ENCODE results near the gene DKKL1.

The DKKL1 gene

GRCh38 chr19:49333811-49334288, 29.8 kb upstream of the DKKL1 start:
- H3K9me3 ChIP-seq (ENCODE audit: control insufficient read depth, insufficient read depth, low read length), result no peaks in the 10 kb centered on the region
- peaks cover 3% of the 10 kb centered on the region; the same call in 1 of the 2 replicates for H3K4me1 ChIP-seq (ENCODE audit: insufficient read depth, low read length)
- H3K36me3 ChIP-seq (ENCODE audit: insufficient read depth, low read length), result no peaks in the 10 kb centered on the region
- H3K9ac ChIP-seq (ENCODE audit: low read depth, low read length), result no peak overlapping the region

- no peaks in the 10 kb centered on the region for H3K36me3 ChIP-seq (ENCODE audit: insufficient read depth, low read length)
- H3K4me1 ChIP-seq (ENCODE audit: insufficient read depth, low read length), result peaks cover 3% of the 10 kb centered on the region; the same call in 1 of the 2 replicates
- H3K9me3 ChIP-seq (ENCODE audit: control insufficient read depth, insufficient read depth, low read length), result no peaks in the 10 kb centered on the region
- H3K9ac ChIP-seq (ENCODE audit: low read depth, low read length), result no peak within 1 kb of the TSS
Observed at GRCh38 chr19:49335071-49335783, 28.4 kb upstream of the DKKL1 start, which contains the start of gene CD37. TSS of gene CD37 (plus strand) at chr19:49335406. CDS start at chr19:49335541, 135 bp downstream.

- Histone ChIP-seq H3K36me3 (ENCODE audit: insufficient read depth, low read length) (no peaks in the 10 kb centered on the region), H3K9me3 (ENCODE audit: control insufficient read depth, insufficient read depth, low read length) (no peaks in the 10 kb centered on the region), H3K9ac (ENCODE audit: low read depth, low read length) (no peak overlapping the region), H3K4me1 (ENCODE audit: insufficient read depth, low read length) (peaks cover 3% of the 10 kb centered on the region; the same call in 1 of the 2 replicates)
Observed at GRCh38 chr19:49335784-49336481, 27.7 kb upstream of the DKKL1 start.

GRCh38 chr19:49336482-49337266, 27.0 kb upstream of the DKKL1 start:
- H3K4me1 ChIP-seq (ENCODE audit: insufficient read depth, low read length), result peaks cover 3% of the 10 kb centered on the region; the same call in 1 of the 2 replicates
- peaks cover 4% of the 10 kb centered on the region; the same call in 1 of the 2 replicates for H3K36me3 ChIP-seq (ENCODE audit: insufficient read depth, low read length)
- H3K9ac ChIP-seq (ENCODE audit: low read depth, low read length), result no peak overlapping the region
- no peaks in the 10 kb centered on the region for H3K9me3 ChIP-seq (ENCODE audit: control insufficient read depth, insufficient read depth, low read length)

- H3K9ac ChIP-seq (ENCODE audit: low read depth, low read length), result peak overlapping the region; percentile 48; the same call in 1 of the 2 replicates
- H3K9me3 ChIP-seq (ENCODE audit: control insufficient read depth, insufficient read depth, low read length), result no peaks in the 10 kb centered on the region
- peaks cover 3% of the 10 kb centered on the region; the same call in 1 of the 2 replicates for H3K4me1 ChIP-seq (ENCODE audit: insufficient read depth, low read length)
- H3K36me3 ChIP-seq (ENCODE audit: insufficient read depth, low read length), result peaks cover 4% of the 10 kb centered on the region; the same call in 1 of the 2 replicates
Observed at GRCh38 chr19:49337267-49338022, 26.2 kb upstream of the DKKL1 start.

- peaks cover 3% of the 10 kb centered on the region; the same call in 1 of the 2 replicates for H3K4me1 ChIP-seq (ENCODE audit: insufficient read depth, low read length)
- no peaks in the 10 kb centered on the region for H3K9me3 ChIP-seq (ENCODE audit: control insufficient read depth, insufficient read depth, low read length)
- H3K9ac ChIP-seq (ENCODE audit: low read depth, low read length), result peak overlapping the region; percentile 48; the same call in 1 of the 2 replicates
- H3K36me3 ChIP-seq (ENCODE audit: insufficient read depth, low read length), result peaks cover 4% of the 10 kb centered on the region; the same call in 1 of the 2 replicates
Observed at GRCh38 chr19:49338023-49338677, 25.5 kb upstream of the DKKL1 start.

- H3K9me3 ChIP-seq (ENCODE audit: control insufficient read depth, insufficient read depth, low read length), result no peaks in the 10 kb centered on the region
- H3K4me1 ChIP-seq (ENCODE audit: insufficient read depth, low read length), result peaks cover 3% of the 10 kb centered on the region; the same call in 1 of the 2 replicates
- peak overlapping the region; percentile 72 for H3K9ac ChIP-seq (ENCODE audit: low read depth, low read length)
- peaks cover 4% of the 10 kb centered on the region; the same call in 1 of the 2 replicates for H3K36me3 ChIP-seq (ENCODE audit: insufficient read depth, low read length)
Observed at GRCh38 chr19:49338691-49339300, 24.9 kb upstream of the DKKL1 start.

- Histone ChIP-seq H3K36me3 (ENCODE audit: insufficient read depth, low read length) (peaks cover 4% of the 10 kb centered on the region; the same call in 1 of the 2 replicates), H3K9ac (ENCODE audit: low read depth, low read length) (peak overlapping the region; percentile 72), H3K4me1 (ENCODE audit: insufficient read depth, low read length) (peaks cover 3% of the 10 kb centered on the region; the same call in 1 of the 2 replicates), H3K9me3 (ENCODE audit: control insufficient read depth, insufficient read depth, low read length) (no peaks in the 10 kb centered on the region)
Observed at GRCh38 chr19:49339301-49340068, 24.2 kb upstream of the DKKL1 start.

- Histone ChIP-seq H3K4me1 (ENCODE audit: insufficient read depth, low read length) (peaks cover 3% of the 10 kb centered on the region; the same call in 1 of the 2 replicates), H3K9ac (ENCODE audit: low read depth, low read length) (peak overlapping the region; percentile 22; the same call in 1 of the 2 replicates), H3K36me3 (ENCODE audit: insufficient read depth, low read length) (peaks cover 4% of the 10 kb centered on the region; the same call in 1 of the 2 replicates), H3K9me3 (ENCODE audit: control insufficient read depth, insufficient read depth, low read length) (no peaks in the 10 kb centered on the region)
Observed at GRCh38 chr19:49340069-49340864, 23.4 kb upstream of the DKKL1 start.

GRCh38 chr19:49340865-49341718, 22.6 kb upstream of the DKKL1 start:
- Histone ChIP-seq H3K9ac (ENCODE audit: low read depth, low read length) (no peak overlapping the region), H3K9me3 (ENCODE audit: control insufficient read depth, insufficient read depth, low read length) (no peaks in the 10 kb centered on the region), H3K4me1 (ENCODE audit: insufficient read depth, low read length) (peaks cover 3% of the 10 kb centered on the region; the same call in 1 of the 2 replicates), H3K36me3 (ENCODE audit: insufficient read depth, low read length) (peaks cover 4% of the 10 kb centered on the region; the same call in 1 of the 2 replicates)

GRCh38 chr19:49342291-49342721, 21.4 kb upstream of the DKKL1 start:
- Histone ChIP-seq H3K4me1 (ENCODE audit: insufficient read depth, low read length) (peaks cover 3% of the 10 kb centered on the region; the same call in 1 of the 2 replicates), H3K9ac (ENCODE audit: low read depth, low read length) (no peak overlapping the region), H3K36me3 (ENCODE audit: insufficient read depth, low read length) (peaks cover 11% of the 10 kb centered on the region), H3K9me3 (ENCODE audit: control insufficient read depth, insufficient read depth, low read length) (no peaks in the 10 kb centered on the region)
